Central memory CD8-positive, alpha-beta T cell (primary cell): Measurements from ENCODE around the gene VAV1.
"Not testable (repeated sequence)": the region's sequence is repeated elsewhere in the genome, so short reads cannot be mapped to it uniquely, and the experiment has no call there.

Experiments
- ATAC-seq: fragments of 150-1000 bp; cut with Tn5 transposase; replicated peaks from 2 replicates; pipeline ENCODE4 v1.10.0; 2022; ENCODE audit warnings: mild to moderate bottlenecking, moderate FRiP score, moderate number of reproducible peaks; ENCODE audit not compliant: poor library complexity, severe bottlenecking; ENCODE audit errors: extremely low read depth
- DNase-seq, 2 donors: peaks; one replicate each; pipeline ENCODE4 v3.0.0; 2021; ENCODE audit warnings: low spot score in 2 of 2
- H3K27ac Mint-ChIP-seq: one replicate; pipeline ENCODE4 v1.8.0; 2022; ENCODE audit warnings: low read depth, mild to moderate bottlenecking, moderate library complexity, mixed read lengths
- H3K27me3 Mint-ChIP-seq: one replicate; pipeline ENCODE4 v1.8.0; 2022; ENCODE audit warnings: mixed read lengths
- H3K36me3 Mint-ChIP-seq: one replicate; pipeline ENCODE4 v1.8.0; 2022; ENCODE audit warnings: mild to moderate bottlenecking, moderate library complexity, mixed read lengths; ENCODE audit not compliant: insufficient read depth
- H3K4me1 Mint-ChIP-seq: one replicate; pipeline ENCODE4 v1.8.0; 2022; ENCODE audit warnings: mixed read lengths
- H3K4me3 Mint-ChIP-seq: one replicate; pipeline ENCODE4 v1.8.0; 2022; ENCODE audit warnings: mild to moderate bottlenecking, moderate library complexity, mixed read lengths
- H3K9me3 Mint-ChIP-seq: one replicate; pipeline ENCODE4 v1.8.0; 2022; ENCODE audit warnings: mixed read lengths

The VAV1 gene

DNA sequence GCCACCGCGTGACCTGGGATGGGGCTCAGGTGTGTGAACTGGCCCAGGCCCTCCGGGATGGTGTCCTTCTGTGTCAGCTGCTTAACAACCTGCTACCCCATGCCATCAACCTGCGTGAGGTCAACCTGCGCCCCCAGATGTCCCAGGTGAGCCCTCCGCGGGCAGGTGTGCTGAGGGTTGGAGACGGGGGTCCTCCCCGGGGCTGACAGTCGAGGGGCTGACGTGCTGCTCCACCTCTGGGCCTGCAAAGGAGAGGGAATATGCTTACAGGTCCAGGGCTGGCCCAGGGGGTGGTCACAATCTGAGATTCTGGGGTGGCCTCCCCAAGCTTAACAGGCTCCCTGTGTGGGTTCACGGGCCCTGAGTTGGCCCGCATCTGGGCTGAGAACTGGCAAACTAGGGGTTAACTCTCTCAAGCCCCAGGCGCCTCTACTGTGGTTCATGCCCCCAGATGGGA, 386 bp downstream of the VAV1 start:
- Mint-ChIP-seq H3K4me1 (peaks cover 55% of the 10 kb centered on the region), H3K27me3 (no peaks in the 10 kb centered on the region), H3K36me3 (peaks cover 14% of the 10 kb centered on the region), H3K9me3 (no peaks in the 10 kb centered on the region), H3K4me3 (peak overlapping the region; percentile 93), H3K27ac (peak overlapping the region; percentile 86)
- ATAC-seq (no peak), DNase-seq (no peak)

DNA sequence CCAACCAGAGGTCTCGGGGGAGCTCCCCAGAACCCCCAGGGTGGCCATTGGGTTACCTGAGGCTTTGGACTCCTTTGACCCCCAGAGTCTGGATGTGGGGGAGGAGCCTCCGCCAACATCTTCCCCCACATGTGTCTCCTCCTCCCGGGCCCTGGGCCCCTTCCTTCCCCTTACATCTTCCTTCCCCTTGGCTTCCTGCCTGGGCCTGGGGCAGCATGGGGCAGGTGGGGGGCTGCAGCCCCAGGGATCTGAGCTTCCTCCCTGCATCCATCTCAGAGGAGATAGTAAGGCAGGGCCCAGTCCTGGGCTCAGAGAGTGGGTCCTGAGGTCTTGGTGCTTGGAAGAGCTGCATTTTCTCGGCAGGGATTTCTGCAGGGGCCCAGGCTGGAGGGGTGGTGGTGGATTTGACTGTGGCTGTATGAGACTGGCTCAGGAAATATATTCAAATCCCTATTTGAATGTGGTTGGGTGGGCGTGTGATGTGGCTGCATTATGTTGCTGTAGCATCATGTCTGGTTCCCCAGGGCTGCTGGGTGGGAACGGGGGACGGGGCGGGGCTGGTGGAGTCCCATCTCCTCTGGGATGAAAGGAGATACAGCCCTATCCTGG, 919 bp downstream of the VAV1 start:
- ATAC-seq (peak; percentile 34), DNase-seq (no peak)
- Mint-ChIP-seq H3K4me1 (peaks cover 55% of the 10 kb centered on the region), H3K4me3 (peak overlapping the region; percentile 93), H3K27ac (peak overlapping the region; percentile 86), H3K27me3 (no peaks in the 10 kb centered on the region), H3K36me3 (peaks cover 17% of the 10 kb centered on the region), H3K9me3 (no peaks in the 10 kb centered on the region)

DNA sequence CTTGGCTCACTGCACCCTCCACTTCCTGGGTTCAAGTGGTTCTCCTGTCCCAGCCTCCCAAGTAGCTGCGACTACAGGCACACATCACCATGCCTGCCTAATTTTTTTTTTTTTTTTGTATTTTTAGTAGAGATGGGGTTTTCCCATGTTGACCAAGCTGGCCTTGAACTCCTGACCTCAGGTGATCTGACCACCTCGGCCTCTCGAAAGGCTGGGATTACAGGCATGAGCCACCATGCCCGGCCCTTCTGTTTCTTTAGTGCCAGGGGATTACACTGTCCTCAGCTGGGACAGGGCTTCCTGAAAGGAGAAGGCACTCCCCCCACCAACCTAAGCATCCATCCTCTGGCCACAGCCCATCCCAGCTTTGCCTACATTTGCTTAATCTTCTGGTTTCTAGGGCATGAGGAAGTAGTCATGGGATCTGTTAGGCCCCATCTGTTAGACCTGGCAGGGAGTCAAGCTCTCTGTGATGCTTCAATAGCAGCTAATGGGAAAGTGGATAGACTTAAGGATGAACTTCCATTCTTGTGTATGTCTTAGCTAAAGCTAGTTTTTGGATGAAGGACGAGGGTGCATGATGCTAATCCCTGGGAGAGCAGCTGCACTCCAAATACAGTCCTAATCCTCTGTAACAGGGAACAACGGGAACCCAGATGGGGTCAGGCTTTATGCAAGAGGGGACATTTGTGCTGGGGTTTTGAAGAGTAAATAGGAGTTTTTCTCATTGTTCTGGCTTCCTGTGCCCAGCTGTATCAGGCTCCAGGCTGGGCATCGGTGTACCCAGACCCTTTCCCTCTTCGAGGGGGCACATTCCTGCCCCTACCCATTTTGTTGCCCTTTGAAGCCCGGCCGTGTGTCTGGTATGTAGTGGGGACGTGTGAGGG, 2.6 kb downstream of the VAV1 start:
- DNase-seq (no peak), ATAC-seq (no peak)
- Mint-ChIP-seq H3K27ac (peak overlapping the region; percentile 77), H3K4me1 (peaks cover 59% of the 10 kb centered on the region), H3K27me3 (no peaks in the 10 kb centered on the region), H3K4me3 (peak overlapping the region; percentile 93), H3K9me3 (no peaks in the 10 kb centered on the region), H3K36me3 (peaks cover 17% of the 10 kb centered on the region)

DNA sequence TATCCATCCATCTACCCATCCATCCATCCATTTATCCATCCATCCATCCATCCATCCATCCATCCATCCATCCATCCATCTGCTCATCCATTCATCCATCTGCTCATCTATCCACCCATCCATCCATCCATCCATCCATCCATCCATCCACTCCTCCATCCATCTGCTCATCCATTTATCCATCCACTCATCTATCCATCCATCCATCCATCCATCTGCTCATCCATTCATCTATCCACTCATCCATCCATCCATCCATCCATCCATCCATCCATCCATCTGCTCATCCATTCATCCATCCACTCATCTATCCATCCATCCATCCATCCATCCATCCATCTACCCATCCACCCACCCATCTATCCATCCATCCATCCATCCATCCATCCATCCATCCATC, 3.5 kb downstream of the VAV1 start:
- Mint-ChIP-seq H3K36me3 (peaks cover 23% of the 10 kb centered on the region), H3K4me3 (peak overlapping the region; percentile 14), H3K4me1 (peaks cover 64% of the 10 kb centered on the region)
- H3K9me3 Mint-ChIP-seq, ATAC-seq, DNase-seq, H3K27ac Mint-ChIP-seq, H3K27me3 Mint-ChIP-seq: not testable (repeated sequence)

DNA sequence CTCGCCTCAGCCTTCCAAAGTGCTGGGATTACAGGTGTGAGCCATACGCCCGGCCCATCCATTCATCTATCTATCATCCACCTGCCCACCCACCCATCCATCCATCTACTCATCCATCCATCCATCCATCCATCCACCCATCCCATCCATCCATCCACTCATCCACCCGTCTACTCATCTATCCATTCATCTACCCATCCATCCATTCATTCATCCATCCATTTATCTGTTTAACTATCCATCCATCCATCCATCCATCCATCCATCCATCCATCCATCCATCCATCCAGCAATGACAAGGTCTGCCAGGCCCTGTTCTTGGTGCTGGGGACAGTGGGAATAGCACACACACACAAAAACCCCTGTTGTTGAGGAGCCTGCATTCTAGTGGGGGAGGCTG, 4.5 kb downstream of the VAV1 start:
- peak overlapping the region; percentile 18 for H3K4me3 Mint-ChIP-seq
- H3K27me3 Mint-ChIP-seq: no peaks in the 10 kb centered on the region
- H3K9me3 Mint-ChIP-seq: no peaks in the 10 kb centered on the region
- no peak for DNase-seq
- no peak for ATAC-seq
- peaks cover 29% of the 10 kb centered on the region for H3K36me3 Mint-ChIP-seq
- peaks cover 64% of the 10 kb centered on the region for H3K4me1 Mint-ChIP-seq
- H3K27ac Mint-ChIP-seq: peak overlapping the region; percentile 13

DNA sequence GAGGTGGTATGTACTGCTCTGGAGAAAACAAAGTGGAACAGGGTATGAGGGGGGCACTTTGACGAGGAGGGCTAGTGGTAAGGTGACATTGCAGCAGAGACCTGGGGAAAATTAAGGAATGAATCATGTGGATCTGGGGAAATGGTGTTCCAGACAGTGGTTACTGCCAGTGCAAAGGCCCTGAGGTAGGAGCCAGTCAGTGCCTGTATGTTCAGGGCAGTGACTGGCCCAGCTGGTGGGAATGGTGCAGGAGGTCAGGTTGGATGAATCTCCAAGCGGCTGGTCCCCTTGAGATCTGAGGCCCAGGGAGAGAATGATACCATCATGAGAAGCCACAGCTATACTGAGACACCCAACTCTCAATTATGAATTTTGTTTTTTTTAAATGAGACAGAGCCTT, 4.9 kb downstream of the VAV1 start:
- H3K36me3 Mint-ChIP-seq: peaks cover 27% of the 10 kb centered on the region
- H3K4me1 Mint-ChIP-seq: peaks cover 60% of the 10 kb centered on the region
- ATAC-seq (no peak), DNase-seq (no peak)
- H3K27me3 Mint-ChIP-seq: no peaks in the 10 kb centered on the region
- no peaks in the 10 kb centered on the region for H3K9me3 Mint-ChIP-seq
- H3K27ac Mint-ChIP-seq: peak overlapping the region; percentile 57
- peak overlapping the region; percentile 18 for H3K4me3 Mint-ChIP-seq

DNA sequence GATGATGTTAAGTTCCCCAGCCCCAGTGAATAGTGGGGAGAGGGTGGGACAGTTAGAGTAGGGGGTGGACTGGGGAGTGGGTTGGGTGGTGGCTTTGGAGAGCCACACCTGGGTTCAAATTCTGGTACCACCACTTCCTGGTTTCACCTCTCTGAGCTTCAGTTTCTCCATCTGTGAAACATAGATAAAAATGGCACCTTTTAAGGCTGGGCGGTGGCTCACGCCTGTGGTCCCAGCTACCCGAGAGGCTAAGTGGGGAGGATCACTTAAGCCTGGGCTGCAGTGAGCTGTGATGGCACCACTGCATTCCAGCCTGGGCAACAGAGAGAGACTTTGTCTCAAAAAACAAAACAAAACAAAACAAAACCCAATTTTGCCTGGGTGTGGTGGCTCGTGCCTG, 5.9 kb downstream of the VAV1 start:
- Mint-ChIP-seq H3K36me3 (peaks cover 24% of the 10 kb centered on the region), H3K27ac (peak overlapping the region; percentile 57), H3K9me3 (no peaks in the 10 kb centered on the region), H3K27me3 (no peaks in the 10 kb centered on the region), H3K4me1 (peaks cover 57% of the 10 kb centered on the region), H3K4me3 (peak overlapping the region; percentile 44)
- ATAC-seq: no peak
- DNase-seq: no peak

DNA sequence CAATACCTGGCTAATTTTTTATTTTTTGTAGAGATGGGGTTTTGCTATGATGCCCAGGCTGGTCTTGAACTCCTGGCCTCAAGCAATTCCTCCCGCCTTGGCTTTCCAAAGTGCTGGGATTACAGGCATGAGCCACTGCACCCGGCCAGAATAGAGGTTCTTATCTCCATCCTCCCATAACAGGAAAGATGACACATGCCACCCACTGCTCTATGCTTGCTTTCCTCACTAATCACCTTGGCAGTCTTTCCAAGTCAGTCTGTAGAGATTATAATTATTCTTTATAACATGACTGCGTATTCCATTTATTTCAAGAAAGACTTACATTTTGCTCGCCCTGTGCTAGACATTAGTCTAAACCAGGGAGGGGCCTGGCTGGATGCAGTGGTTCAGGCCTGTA, 6.7 kb downstream of the VAV1 start:
- ATAC-seq (no peak), DNase-seq (no peak)
- no peak overlapping the region for H3K4me3 Mint-ChIP-seq
- H3K9me3 Mint-ChIP-seq: no peaks in the 10 kb centered on the region
- H3K27ac Mint-ChIP-seq: no peak overlapping the region
- peaks cover 24% of the 10 kb centered on the region for H3K36me3 Mint-ChIP-seq
- peaks cover 60% of the 10 kb centered on the region for H3K4me1 Mint-ChIP-seq
- H3K27me3 Mint-ChIP-seq: no peaks in the 10 kb centered on the region

DNA sequence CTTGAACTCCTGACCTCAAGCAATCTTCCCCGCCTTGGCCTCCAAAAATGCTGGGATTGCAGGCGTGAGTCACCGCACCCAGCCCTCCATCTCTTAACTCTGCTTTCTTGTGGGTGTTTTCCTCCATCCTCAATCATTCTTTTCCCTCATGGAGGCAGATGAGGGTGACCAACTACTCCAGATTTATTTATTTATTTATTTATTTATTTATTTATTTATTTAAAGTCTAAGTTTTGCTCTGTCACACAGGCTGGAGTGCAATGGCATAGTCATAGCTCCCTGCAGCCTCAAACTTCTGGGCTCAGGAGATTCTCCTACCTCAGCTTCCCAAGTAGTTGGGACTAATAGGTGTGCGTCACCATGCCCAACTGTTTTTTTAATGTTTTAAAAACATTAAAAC, 14.9 kb downstream of the VAV1 start:
- H3K4me3 Mint-ChIP-seq: no peak overlapping the region
- no peaks in the 10 kb centered on the region for H3K27me3 Mint-ChIP-seq
- ATAC-seq (no peak), DNase-seq (no peak)
- no peak overlapping the region for H3K27ac Mint-ChIP-seq
- H3K36me3 Mint-ChIP-seq: peaks cover 35% of the 10 kb centered on the region
- H3K4me1 Mint-ChIP-seq: peaks cover 52% of the 10 kb centered on the region
- H3K9me3 Mint-ChIP-seq: no peaks in the 10 kb centered on the region

DNA sequence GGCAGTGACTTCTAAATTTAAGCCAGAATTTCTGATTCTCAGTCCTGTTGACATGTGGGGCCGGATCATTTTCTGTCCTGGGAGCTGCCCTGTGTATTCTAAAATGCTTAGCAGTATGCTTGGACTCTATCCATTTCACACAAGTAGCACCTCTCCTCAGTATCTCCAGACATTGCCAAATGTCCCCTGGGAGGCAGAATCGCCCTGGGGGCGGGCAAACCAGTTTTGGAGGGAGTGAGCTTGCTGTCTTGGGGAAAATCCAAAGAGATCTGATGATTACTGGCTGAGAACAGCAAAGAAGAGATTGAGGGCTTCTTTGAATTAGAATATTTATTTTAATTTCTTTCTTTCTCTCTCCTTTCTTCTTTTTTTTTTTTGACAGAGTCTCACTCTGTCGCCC, 16.4 kb downstream of the VAV1 start:
- peaks cover 56% of the 10 kb centered on the region for H3K4me1 Mint-ChIP-seq
- peak overlapping the region; percentile 68 for H3K27ac Mint-ChIP-seq
- DNase-seq (no peak), ATAC-seq (no peak)
- no peaks in the 10 kb centered on the region for H3K9me3 Mint-ChIP-seq
- peaks cover 37% of the 10 kb centered on the region for H3K36me3 Mint-ChIP-seq
- H3K27me3 Mint-ChIP-seq: no peaks in the 10 kb centered on the region
- no peak overlapping the region for H3K4me3 Mint-ChIP-seq

DNA sequence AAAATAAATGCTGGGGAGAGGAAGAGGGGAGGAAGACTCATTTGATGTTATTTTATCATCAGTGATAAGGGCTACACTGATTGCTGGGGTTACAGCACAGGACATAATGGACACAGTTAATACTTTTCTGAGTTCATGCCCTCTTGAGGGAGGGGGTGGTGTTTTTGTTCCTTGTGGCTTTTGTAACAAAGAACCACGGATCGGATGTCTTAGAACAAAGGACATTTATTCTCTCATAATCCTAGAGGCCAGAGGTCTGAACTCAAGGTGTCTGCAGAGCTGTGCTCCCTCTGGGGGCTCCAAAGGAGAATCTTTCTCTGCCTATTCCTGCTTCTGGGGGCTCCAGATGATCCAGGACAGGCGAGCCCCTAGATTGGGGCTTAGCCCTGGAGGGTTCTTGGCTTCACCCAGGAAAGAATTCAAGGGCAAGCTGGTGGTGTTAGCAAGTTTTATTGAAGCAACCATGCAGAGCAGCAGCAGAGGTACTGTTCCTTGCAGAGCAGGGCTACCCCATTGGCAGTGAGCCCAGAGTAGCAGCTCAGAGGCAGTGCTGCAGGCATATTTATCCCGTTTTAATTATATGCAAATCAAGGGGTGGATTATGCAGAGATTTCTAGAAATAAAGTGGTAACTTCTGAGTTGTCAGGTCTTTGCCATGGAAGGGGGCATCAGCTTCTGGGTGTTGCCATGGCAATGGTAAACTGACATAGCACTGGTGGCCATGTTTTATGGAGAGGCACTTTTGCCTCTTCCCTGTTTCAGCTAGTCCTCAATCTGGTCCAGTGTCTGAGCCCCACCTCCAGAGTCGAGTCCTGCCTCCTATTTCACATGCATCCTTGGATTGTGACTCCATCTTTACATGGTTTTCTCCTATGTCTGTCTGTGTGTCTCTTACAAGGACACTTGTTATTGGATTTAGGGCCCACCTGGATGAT, 18.0 kb downstream of the VAV1 start:
- no peak overlapping the region for H3K4me3 Mint-ChIP-seq
- ATAC-seq (no peak), DNase-seq (no peak)
- H3K4me1 Mint-ChIP-seq: peaks cover 60% of the 10 kb centered on the region
- H3K27me3 Mint-ChIP-seq: no peaks in the 10 kb centered on the region
- H3K9me3 Mint-ChIP-seq: no peaks in the 10 kb centered on the region
- H3K27ac Mint-ChIP-seq: peak overlapping the region; percentile 73
- H3K36me3 Mint-ChIP-seq: peaks cover 27% of the 10 kb centered on the region

DNA sequence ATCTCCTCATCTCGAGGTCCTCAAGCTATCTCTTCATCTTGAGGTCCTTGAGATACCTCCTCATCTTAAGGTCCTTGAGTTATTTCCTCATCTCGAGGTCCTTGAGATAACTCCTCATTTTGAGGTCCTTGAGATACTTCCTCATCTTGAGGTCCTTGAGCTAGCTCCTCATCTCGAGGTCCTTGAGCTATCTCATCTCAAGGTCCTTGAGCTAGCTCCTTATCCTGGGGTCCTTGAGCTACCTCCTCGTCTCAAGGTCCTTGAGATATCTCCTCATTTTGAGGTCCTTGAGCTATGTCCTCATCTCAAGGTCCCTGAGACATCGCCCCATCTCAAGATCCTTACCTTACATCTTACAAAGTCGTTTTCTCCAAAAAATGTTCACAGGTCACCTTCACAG, 18.7 kb downstream of the VAV1 start:
- Mint-ChIP-seq H3K9me3 (no peaks in the 10 kb centered on the region), H3K4me3 (no peak overlapping the region), H3K27me3 (no peaks in the 10 kb centered on the region), H3K4me1 (peaks cover 62% of the 10 kb centered on the region), H3K36me3 (peaks cover 20% of the 10 kb centered on the region), H3K27ac (peak overlapping the region; percentile 73)
- DNase-seq (no peak), ATAC-seq (no peak)
